HG02943 (cell line): ENCODE results near the gene UBE2O.

ENCODE experiments used
- ATAC-seq: cut with Tn5 transposase; IDR thresholded peaks from one replicate; pipeline ENCODE4 v1.9.1; 2021; ENCODE audit warnings: mild to moderate bottlenecking, low read depth, moderate library complexity; ENCODE audit not compliant: unreplicated experiment

The UBE2O gene

DNA sequence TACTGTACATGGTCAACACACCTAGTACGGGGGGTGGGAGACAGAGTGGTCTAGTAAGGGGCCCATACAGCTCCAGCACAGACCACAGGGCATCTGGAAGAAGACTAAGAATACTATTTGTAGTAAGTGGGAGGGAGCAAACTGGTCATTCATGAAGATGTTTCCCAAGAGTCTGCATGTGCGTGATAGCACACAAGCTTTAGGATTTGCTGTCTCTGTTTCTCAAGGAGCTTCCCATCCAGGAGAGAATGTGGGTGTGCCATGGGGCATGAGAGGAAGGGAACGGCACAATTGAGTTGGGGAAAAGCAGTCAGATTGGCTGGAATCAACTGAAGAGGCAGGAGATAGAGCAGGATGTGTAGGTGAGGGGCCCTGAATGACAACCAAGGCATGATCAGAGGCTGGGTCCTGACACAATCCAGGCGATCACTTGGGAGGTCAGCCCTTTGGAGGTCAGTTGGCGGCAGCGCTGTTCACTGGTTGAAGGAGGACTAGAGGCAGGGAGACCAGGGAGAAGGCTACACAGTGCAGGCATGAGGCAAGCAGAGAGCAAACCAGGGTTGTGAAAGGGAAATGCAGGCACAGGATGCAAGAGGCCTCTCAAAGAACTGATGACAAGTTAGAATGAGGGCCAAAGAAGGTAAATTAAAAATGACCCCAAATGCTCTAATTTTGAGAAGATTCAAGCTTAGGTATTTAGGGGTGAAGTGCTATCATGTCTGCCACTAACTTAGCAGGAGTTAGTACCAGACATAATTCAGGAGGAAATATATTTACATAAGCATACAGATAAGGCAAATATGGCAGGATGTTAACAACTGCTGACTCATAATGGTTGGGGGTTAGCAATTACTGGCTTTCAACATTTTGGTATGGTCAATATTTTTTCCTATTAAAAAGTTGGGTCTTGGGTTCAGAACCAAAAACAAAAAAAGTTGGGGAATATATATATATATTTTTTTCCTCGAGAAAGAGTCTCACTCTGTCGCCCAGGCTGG, 10.3 kb downstream of the UBE2O start:
- no peak for ATAC-seq

DNA sequence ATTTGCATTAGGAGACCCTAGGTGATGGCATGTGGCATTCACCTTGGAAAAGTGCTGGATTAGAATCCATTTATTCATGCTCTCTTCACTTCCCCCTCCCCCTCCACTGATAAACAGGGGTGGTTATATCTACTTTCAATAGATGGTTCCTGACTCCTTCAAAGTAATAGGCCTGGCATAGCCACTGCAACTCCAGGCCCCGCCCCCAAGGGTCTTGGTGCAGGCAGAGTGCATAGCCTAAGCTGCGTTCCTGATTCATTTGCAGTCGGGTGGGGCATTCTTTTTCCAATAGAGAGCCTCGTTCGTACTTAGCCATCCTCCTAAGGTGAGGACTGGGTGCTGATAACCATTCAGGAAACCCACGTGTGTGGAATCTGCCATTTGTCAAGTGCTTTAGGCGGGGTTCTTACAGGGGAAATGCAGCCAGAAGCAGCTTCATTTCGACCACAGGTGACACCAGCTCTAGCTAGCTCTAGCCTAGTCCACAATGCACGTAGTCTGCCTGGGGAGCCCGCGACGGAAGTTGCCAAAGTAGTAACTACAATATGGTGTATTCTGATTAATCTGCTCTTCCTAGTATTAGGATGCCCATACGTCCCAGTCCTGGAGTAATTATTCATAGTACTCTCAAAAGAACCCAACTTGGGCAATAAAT, 11.1 kb downstream of the UBE2O start:
- ATAC-seq, result no peak

DNA sequence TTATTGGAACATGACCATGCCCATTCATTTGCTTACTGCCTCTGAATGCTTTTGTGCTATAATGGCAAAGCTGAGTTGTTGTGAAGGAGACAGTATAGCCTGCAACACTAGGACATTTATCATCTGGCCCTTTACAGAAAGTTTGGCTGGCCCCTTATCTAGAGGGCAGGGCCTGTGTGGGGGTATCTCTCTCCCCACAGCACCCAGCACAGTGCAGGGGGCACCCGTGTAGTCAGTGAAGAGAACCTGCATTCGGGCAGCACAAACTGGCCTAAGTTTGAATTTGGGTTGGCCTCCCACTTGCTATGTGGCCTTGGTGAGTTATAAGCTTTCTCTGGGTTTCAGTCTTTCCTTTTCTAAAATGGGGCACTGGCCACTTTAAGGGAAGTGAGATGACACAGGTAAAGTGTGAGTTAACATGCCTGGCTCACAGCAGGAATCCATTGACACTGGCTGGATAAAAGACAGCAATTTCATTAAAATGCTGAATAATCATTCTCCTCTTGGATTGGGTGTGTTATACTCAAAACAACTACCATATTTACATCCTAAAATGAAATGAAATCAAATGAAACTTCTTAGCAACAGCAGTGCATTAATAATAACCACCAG, 12.1 kb downstream of the UBE2O start:
- no peak for ATAC-seq

DNA sequence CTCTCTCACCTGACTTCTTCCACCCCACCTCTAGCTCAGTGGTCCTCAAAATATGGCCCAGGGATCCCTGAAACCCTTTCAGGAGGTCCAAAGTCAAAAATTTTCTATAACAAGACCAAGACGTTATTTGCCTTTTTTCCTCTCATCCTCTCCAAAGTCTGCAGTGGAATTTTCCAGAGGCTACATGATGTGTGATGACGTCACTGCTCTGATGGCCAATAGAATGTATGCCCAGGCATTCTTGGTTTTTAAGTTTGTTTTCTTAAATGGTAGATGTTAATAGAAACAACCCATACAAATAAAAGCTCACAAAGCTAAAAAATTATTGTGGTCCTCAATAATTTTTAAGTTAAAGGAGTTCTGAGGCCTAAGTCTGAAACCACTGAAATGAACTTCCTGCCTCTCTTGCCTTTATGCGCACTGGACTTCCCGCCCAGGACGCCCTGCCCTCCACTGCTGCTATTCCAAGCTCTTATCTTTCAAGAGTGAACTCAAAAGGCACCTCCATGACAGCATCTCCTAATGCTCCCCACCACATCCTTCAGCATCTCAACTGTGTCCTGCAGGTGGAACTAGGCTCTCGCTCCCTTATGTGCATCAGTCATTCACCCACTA, 13.5 kb downstream of the UBE2O start:
- no peak for ATAC-seq

DNA sequence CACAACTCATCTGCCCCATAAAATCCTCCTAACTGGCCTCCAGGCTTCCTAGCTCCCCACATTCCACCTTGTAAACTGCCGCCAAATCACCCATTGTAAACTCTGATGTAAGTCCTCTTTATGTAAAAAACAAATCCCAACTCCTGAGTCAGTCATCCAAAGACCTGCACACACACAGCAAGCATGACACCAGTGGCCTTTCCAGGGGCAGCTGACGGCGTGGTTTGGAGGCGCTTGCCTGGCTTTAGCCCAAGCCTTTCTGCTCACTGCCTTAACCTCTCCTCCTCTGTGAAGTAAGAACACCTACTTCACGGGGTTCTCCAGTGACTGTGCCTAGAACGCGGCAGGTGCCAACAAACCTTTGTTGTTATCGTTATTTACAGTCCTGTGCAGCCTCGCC, 14.0 kb downstream of the UBE2O start:
- no peak for ATAC-seq

DNA sequence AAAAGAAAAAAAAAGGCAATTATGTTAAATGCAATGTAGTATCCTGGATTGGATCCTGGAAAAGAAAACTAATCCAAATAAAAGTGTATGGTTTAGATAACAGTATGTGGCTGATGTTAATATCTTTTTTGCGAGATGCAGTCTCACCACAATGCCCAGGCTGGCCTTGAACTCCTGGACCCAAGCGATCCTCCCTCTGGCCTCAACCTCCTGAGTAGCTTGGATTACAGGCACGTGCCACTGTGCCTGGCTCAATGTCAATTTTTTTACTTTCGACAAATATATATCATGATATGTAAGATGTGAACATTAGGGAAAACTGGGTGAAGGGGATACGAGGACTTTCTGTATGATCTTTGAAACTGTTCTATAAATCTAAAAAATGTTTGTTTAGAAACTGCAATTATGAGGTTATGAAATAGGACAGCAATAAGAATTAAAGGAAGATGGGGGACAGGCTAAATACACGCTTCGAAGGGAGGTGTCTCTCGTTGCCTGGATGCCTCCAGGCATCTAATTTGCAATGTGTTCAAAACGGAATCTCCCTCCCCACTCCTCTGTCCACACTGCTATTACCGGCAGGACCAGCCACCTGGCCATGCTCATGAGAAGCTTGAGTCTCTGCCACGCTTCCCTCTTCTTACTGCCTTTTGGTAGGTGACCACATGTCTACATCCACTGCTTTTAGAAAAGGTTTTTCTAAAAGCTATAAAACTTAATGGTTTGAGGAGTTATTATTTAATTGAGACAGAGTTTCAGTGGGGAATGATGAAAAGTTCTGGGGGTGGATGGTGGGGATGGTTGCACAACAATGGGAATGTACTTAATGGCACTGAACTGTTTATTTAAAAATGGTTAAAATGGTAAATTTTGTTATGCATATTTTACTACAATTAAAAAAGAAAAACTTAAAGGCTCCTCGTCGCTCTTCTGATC, 15.2 kb downstream of the UBE2O start:
- ATAC-seq, result no peak

DNA sequence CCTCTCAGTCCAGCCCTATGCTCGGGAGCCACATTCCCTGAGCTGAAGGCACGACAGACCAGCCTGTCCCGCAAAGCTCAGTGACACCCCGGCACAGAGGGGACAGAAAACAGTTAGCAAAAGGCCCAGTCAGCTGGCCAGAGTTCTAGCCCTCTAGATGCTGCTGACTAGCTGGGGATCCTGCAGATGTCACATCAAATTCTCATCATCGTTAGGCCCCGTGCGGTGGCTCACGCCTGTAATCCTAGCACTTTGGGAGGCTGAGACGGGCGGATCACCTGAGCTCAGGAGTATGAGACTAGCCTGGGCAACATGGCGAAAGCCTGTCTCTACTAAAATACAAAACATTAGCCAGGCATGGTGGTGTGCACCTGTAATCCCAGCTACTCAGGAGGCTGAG, 17.2 kb downstream of the UBE2O start:
- ATAC-seq, result no peak

DNA sequence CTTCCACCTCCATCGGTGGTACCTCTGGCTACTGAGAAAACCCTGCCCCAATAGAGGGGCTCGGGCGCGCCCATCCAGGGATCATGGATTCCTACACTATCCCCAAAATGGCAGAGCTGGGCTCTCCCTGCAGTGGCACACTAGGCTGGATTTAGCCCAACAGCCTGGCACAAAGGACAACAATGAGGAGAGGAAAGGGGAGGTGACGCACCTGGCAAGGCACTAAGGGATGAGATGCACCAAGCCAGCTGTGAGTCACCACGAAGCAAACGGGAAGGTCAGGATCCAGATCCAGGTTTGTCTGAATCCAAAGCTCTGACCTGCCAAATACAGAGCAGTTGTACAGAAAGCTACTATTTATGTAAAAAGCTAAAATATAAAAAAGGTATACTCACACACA, 18.1 kb downstream of the UBE2O start:
- no peak for ATAC-seq

DNA sequence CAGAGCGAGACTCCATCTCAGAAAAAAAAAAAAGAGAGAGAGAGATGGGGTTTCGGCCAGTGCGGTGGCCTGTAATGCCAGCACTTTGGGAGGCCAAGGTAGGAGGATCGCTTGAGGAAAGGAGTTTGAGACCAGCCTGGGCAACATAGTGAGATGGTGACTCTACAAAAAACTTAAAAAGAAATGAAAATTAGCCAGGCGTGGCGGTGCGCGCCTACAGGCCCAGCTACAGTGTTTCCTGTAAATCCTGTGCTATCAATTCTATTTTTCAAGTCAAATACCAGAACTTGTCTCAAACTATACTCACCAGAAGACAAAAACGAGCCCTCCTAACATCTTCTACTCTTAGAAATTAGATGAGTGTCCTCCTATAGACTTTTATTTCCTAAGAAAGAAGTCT, 19.3 kb downstream of the UBE2O start:
- no peak for ATAC-seq

DNA sequence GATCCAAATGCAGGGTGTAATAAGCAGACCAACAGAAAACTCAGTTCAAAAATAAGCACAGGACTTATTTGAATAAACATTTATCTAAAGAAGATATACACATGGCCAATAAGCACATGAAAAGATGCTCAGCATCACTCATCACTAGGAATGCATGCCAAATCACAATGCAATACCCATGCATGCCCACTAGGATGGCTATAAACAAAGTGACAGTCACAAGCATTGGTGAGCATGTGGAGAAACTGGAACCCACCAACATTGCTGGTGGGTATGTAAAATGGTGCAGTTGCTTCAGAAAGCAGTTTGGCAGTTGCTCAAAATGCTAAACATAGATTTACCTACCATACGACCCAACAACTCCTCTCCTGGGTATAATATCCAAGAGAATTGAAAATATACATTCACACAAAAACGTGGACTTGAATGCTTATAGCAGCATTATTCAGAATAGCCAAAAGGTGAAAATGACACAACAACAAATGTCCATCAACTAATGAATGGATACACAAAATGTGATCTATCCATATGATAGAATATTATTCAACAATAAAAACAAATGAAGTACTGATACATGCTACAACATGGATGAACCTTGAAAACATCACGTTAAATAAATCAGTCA, 20.1 kb downstream of the UBE2O start:
- ATAC-seq, result no peak

DNA sequence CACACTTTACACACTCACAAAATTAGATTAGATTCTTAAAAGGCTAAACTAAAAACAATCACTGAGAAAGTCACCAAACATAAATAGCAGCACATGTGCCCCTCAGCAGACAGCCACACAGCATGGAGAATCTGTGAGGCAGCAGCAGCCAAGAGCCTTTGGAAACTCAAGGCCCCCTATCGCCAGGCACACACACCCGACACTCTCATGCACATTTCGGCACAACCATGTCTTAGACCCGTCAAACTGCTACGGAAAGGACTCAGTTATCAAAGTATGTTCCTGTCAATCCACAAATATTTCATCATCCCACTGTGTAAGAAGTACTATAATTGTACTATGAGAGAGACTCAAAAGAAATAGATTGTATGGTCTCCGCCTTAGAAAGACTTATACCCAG, 20.9 kb downstream of the UBE2O start:
- no peak for ATAC-seq

DNA sequence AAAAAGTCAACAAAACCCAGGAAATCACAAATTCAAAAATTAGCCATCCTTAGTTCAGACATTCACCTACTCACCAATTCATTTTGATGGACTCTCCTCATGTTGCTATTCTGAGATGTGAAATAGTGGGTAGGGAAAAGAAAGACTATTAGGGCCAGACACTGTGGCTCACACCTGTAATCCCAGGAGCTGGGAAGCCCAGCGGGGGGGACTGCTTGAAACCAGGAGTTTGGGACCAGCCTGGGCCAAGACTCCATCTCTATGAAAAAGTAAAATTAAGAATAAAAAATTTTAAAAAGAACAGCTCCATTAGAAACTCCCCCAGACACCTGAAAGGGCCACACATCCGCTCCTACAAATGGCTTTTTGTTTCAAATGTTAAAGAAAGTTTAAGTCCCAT, 21.4 kb downstream of the UBE2O start:
- ATAC-seq, result no peak

DNA sequence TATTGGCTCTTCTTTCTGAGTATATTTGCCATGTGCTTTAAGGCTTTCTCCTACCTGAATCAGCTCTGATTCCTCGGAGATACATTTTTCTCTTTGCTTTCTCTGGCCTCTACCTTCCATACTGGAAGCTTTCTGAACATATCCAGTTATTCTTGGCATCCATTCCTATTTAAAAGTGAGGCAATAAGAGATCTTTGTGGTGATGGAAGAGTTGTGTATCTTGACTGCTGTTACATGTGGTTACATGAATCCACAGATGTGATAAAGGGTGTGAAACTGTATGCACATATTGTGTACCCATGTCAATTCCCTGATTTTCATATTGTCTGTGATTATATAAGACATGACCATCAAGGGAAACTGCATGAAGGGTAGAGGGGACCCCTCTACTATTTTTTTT, 24.4 kb downstream of the UBE2O start:
- no peak for ATAC-seq

DNA sequence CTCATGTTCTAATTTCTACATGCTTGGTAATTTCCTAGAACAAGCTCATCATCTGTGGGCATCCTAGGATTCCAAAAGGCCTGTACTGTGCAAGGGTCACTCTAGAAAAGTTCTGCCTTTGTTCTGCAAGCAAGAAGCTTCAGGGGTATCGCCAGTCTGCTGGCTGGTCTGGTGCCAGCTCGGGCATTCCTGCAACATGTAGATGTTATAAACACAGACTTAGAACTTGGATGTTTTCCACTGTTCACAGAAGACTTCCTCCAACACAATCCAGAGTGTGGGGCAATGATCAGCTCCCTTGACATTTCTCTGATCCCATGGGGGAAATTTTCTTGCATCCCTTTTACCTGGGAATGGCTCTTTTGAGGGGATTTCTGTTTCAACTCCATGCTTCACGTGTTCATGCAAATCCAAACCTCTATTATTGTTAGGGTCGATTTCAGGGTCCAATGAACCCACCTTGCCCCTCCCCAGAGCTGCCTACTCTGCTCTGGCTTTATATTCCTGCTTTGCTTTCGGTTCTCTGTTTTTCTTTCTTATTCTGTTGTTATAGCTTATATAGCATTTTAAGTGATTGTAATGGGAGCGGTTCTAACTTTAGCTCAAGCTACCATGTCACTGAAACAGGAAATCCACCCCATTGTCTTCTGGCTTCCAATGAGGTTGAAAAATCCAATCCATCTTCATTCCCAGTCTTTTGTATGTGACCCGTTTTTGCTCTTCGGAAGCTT, 25.3 kb downstream of the UBE2O start:
- ATAC-seq, result no peak

DNA sequence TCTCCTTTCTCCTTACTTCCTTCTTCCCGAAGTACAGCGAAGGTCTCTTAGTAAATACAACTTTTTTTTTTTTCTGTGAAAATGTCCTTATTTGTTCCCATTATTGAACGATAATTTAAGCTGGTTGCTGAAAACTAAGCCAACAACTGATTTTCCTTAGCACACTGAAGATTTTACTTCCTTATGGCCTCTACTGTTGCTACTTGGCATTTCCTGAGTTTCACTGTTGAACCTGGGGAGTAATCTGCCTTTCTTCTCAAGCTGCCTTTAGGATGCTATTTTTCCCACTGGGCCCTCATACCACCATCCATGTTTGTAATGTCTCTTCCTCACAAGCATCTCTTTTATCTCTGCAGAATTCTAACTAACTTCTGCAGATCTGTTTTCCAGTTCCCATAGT, 26.1 kb downstream of the UBE2O start:
- ATAC-seq, result no peak

DNA sequence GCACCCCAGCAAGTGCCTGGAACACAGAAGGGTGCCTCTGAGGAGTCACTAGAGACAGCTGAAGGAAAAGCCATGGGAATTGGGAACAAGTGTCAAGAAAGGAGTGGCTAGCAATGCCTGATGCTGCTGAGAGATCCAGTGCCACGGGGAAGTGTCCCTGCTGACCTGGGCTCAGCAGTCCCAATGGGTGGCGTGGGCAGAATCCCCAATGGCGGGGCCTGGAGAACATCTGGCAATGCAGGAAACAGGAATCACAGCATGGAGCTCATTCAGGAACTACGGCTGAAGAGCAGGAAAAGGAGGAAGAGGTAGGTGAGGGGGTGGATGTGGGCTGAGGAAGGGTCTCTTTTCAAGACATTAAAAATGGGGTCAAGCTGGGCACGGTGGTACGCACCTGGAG, 30.1 kb downstream of the UBE2O start:
- ATAC-seq, result no peak

DNA sequence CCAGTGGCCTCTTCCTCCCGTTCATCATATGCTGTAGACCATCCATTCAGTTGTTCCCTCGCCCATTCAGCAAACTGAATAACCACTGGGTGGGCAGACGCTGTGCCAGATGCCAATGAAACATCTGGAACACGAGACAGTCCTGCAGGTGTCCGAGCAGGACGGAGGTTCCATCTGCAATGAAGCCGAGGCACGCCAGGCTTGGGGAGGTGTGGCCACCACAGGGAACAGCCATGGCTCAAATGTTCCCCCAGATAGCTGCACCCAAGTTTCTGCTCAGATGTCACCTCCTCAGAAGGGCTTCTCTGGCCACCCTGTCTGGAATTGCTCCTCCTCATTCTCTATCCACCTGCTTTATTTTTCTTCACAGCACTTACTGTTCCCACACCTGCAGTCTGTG, 30.5 kb downstream of the UBE2O start:
- no peak for ATAC-seq

DNA sequence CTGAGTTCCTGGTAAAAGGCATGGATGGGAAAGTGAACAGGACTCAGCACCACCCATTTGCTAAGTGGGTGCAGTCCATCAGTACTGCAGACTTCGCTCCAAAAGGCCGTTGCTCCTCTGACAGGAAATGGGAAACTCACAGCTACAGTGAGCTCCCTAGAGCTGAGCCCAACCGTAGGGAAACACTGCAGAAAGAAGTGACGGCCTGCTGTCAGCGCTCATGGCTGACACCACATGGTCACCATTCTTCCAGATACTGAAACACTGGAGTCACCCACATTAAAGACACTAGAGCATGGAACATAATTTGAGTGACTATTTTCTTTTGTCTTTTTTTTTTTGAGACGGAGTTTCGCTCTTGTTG, 31.9 kb downstream of the UBE2O start:
- ATAC-seq, result no peak
